HG02623 (cell line): ENCODE data around the gene FKRP.

Experiments
- ATAC-seq: cut with Tn5 transposase; IDR thresholded peaks from one replicate; pipeline ENCODE4 v1.9.1; 2021; ENCODE audit warnings: moderate library complexity; ENCODE audit not compliant: unreplicated experiment

FKRP gene

DNA sequence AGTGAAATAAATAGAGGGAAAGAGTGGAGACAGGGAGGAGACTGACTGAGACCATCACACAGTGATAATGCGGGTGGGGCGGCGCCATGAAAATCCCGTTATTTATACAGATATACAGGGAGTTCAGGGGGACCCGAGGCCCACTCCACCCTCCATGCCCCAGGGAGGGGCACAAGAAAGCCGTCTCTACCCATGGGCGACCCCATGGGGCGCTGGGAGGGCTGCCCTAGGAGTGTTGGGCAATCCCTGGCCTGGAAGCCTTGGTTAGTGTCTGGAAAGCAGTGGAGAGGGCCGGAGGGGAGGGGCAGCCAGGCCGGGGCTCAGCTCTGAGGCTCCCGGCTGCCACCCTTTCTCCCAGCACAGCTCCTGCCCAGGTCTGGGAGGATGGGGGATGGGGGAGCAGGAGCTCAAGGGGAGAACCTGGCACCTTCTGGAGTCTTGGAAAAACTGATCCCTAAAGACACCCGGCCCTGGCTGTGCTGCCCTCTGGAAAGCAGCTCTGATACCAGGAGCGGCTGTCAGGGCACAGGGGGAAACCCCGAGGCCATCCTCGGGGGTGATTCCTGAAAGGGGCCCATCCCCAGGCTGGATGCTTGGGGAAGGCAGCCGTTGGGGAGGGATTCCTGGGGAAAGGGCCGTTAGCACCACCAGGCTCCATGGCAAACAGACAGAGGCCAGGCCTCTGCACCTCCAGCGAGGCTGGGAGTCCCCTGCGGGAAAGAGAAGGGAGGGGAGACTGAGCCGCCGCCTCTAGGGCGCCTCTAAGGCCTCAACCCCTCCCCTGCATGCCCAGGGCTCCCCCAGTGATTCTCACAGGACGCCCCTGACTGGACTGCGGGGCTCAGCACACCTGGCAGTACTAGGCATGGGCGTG is 26.0 kb upstream of the FKRP start:
- no peak for ATAC-seq

GRCh38 chr19:46720503-46721239 is 25.2 kb upstream of the FKRP start:
- ATAC-seq, result no peak

GRCh38 chr19:46721269-46722003 is 24.4 kb upstream of the FKRP start:
- no peak for ATAC-seq

GRCh38 chr19:46722004-46722380 is 23.9 kb upstream of the FKRP start:
- ATAC-seq, result no peak

GRCh38 chr19:46722421-46723022 is 23.3 kb upstream of the FKRP start:
- ATAC-seq, result no peak

GRCh38 chr19:46723023-46723461 is 22.8 kb upstream of the FKRP start:
- no peak for ATAC-seq

DNA sequence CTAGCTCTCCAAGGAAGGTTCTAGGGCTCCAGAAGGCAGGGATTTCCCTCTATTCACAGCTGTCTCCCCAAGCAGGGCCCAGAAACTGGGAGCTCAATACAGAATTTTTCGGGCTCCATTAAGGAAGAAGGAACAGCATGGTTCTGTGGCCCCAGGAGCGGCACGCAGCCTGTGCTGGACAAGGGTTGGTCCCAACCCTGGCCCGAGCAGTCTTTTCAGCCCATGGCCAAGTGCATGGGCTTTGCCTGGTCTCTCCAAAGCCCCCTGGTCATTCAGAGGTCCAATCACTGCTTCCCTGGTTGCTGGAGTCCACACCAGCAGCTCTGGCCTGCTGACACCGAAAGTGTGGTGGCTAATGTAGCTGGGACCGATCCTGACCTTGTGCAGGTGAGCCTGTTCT is 22.4 kb upstream of the FKRP start:
- ATAC-seq, result no peak

DNA sequence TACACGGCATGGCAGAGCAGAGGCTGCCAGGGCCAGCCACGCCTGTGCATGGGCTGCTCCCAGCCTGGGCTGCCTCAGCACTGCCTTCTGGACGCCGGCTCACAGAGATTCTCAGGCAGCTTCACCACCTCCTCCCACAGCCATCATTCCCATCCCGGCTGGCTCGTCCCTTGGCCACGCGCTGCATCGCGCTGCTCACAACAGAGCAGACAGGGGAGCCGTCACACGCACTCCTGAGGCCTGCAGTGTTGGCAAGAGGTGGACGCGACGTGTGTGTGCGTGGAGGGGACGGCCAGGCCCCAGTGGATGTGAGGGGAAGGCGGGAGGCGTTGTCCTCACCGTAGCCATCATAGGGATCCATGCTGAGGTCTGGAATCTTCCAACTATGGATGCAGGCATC is 21.4 kb upstream of the FKRP start:
- ATAC-seq, result no peak

- no peak for ATAC-seq
Observed at GRCh38 chr19:46725036-46725820, 20.6 kb upstream of the FKRP start.

DNA sequence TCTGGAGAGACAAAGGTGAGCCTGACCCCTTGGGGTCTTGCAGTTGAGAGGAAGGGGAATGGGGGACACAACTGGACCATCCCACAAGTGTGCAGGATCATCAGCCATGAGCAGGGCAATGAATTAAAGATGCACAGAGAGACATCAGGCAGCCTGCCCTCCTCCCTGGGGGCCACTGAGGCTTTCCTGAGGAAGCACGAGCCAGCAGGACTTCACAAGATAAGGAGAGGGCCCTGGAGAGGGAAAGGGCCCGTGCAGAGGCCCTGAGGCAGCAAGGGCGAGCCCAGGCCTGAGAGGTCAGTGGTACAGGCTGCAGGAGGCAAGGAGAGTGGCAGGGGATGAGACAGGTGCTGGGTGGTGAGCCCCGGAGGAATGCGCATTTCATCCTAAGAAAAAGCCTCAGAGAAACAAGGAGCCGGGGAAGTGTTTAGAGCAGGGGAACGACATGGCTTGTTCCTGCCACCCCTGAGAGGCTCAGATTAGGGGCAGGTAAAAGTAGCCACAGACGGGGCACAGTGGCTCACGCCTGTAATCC is 19.9 kb upstream of the FKRP start:
- ATAC-seq, result no peak

- ATAC-seq, result no peak
Observed at GRCh38 chr19:46726551-46726950, 19.3 kb upstream of the FKRP start.

DNA sequence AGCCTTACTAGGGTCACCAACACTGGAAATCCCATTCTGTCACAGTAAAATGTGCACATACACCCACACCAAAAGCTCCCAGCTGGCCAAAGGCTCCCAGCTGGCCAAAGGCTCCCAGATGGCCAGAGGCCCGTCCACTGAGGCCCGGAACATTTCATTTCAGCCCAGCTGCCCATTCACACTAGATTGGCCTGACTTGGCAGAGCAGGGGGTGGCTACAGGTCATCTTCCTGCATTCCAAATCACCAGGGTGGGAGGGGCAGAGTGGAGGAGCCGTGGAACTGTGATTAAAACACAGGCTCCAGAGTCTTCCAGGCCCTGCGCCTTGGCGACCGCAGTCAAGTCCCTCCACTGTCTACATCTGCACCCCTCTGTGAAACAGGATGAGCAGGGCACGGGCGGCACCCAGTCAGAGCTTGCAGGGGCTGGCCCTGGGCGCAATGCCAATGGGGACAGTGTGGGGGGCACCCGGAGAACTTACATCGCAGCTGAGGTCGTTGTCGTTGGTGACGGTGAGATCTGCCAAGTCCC is 18.8 kb upstream of the FKRP start:
- no peak for ATAC-seq

GRCh38 chr19:46727757-46728156 is 18.1 kb upstream of the FKRP start:
- ATAC-seq, result no peak

DNA sequence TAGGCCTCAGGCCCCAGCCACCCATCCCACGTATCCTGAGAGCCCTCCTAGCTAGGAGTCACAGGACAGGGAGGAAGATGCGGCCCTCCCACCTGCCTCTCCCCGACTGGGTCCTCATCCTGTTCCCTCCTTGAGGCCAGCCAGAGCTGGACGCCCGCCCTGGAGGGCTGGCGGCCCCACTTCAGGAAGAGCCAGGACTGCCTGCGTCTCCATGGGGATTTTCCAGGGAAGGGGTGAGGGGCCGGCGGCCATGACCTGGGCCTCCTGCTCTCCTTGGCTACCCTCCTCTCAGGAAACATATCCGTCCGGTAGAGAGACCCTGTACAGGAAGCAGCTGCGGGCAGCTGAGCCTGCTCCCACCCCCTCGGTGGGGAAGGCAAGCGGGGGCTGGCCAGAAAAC is 17.6 kb upstream of the FKRP start:
- no peak for ATAC-seq

DNA sequence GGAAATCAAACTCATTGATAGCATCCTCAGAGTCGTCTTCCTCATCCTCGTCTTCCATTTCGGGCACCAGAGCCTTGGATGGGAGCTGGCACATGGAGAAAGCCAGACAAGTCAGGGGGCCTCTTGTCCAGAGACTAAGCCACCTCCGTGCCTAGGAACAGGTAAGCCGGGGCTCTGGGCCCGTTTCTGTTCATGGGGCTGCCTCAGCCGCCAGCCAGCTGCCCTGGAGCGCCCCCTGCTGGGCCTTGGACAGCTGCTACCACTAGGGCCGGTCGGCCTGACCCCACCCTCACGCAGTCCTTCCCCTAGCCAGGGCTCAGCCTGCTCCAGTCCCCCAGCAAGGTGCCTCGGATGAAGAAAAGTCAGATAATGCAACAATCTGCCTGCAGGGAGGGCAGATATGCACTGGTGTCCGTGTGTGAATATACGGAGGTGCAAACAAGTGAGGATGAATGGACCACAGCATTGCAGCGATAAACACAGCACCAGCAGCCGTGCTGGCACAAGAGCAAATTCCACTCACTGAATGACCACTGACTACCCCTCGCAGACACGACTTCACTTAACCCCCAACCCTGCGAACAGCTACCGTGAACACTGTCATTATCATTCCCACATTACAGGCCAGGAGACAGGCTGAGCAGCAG is 17.0 kb upstream of the FKRP start:
- ATAC-seq, result no peak

GRCh38 chr19:46729696-46730095 is 16.2 kb upstream of the FKRP start:
- no peak for ATAC-seq

DNA sequence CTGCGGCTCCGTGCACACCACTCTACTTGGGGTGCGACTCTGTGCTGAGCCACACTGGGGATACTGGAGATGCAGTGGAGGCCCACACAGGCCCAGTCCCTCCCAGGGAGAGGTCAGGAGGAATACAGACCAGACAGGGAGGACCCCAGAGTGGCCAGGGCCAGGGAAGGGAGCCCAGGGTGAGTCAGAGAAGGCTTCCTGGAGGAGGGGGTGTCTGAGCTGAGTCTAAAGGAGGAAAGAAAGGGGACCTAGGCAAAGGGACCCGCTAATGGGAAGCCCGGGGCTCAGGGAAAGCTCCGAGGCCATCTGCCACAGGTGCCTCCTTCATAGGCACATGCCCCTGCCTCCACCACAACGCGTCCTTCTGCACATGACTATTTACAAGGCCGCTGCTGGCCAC is 15.7 kb upstream of the FKRP start:
- ATAC-seq, result no peak

- no peak for ATAC-seq
Observed at GRCh38 chr19:46730595-46730994, 15.3 kb upstream of the FKRP start.

DNA sequence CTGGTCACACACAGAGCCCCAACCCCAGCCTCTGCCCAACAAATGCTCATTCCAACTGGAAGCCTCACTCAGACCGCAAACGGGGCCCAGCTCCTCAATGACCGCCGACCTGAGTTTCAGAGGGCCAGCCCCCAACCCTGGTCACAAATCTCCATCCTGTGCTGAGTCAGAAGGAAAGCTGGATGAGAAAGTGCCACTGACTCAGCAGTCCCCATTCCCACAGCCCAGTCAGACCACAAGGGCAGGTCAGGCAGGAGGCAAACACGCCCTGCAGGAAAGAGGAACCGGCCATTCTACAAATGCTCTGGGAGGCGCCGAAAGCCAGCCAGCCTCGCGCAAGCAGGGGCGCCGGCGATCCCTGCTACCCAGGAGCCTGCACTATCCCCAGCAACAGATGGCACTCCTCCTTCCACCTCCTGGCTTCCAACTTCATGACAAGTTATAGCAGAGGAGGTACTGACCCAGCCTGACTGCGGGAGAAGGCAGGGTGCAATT is 14.8 kb upstream of the FKRP start:
- ATAC-seq, result no peak
